MV-4-11 (cell line): ENCODE data around the gene CSPG4.
"Not testable (repeated sequence)": the region's sequence is repeated elsewhere in the genome, so short reads cannot be mapped to it uniquely, and the experiment has no call there.

ENCODE experiments used
- DNase-seq: peaks from one replicate; lab custom pipeline; 2025; lab: John Stamatoyannopoulos, UW

The CSPG4 gene

GRCh38 chr15:75687486-75688277 lies 25.0 kb downstream of the CSPG4 start:
- DNase-seq = no peak

DNA sequence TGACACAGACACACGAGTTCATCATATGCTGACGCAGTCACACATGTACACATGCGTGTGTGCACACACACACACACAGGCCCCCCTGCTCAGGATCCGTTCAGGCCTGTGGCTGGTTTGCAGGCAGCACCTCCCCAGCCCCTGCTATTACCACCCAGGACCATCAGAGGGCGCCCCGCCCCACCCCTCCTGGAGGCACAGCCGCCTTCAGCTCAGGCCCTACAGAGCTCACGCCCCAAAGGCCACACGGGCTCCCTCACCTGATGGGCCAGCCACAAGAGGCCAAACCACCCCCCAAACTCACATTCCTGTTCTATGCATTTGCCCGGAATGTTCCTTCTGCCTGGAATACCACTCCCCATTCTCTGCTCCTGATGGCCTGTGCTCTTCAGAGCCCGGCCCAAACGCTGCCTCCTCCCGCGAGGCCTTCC lies 26.4 kb downstream of the CSPG4 start:
- DNase-seq = peak; percentile 66

DNA sequence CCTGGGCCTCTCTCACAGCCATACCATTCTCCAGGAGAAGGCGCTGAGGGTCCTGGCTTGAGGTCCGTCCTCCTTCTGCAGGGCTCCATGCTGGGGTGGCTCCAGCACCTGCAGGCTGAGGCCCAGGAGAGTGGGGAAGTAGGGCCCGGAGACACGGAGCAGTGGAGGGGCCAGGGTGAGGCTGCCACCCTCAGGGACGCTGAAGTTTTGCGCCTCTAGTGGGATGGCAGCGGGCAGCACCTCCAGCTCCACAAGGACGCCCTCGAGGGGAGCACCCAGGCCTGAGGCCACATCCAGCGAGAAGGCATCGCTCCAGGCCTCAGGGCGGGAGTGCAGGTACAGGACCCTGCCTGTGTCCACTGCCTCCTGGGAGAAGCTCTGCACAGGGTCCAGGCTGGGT lies 27.5 kb downstream of the CSPG4 start:
- no peak for DNase-seq

- no peak for DNase-seq
Measured at GRCh38 chr15:75684648-75685047, 28.0 kb downstream of the CSPG4 start.

DNA sequence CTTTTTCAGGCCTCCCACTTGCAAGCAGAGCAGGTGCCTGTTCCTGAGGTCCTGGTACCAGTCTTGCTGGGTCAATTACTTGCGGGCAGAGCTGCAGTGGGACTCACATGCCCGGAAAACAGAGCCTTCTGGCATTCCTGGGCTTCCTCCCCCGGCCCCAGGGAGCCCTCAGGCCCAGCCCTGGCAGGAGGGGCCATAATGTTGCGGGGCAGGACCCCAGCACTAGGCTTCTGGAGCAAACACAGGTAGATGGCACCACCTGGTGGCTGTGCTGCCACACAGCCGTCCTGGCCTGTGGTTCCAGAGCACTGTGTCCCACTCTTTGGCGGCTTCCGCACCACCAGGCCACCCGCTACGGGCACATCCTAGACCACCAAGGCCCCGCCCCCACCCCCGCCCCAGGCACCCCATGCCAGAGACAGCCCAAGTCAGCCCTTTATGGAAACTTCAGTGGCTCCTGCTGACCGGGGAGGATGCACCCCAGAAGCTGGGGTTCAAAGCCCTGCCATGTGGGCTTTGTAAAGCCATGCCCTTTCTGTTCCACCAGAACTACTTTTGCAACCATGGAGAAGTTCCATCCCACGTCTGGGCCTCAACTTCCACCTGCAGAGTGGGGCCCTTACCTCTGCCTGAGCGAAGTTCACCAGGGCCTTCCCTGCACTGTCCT lies 28.9 kb downstream of the CSPG4 start:
- DNase-seq = peak; percentile 37

GRCh38 chr15:75682181-75683135 lies 30.2 kb downstream of the CSPG4 start:
- DNase-seq = no peak

DNA sequence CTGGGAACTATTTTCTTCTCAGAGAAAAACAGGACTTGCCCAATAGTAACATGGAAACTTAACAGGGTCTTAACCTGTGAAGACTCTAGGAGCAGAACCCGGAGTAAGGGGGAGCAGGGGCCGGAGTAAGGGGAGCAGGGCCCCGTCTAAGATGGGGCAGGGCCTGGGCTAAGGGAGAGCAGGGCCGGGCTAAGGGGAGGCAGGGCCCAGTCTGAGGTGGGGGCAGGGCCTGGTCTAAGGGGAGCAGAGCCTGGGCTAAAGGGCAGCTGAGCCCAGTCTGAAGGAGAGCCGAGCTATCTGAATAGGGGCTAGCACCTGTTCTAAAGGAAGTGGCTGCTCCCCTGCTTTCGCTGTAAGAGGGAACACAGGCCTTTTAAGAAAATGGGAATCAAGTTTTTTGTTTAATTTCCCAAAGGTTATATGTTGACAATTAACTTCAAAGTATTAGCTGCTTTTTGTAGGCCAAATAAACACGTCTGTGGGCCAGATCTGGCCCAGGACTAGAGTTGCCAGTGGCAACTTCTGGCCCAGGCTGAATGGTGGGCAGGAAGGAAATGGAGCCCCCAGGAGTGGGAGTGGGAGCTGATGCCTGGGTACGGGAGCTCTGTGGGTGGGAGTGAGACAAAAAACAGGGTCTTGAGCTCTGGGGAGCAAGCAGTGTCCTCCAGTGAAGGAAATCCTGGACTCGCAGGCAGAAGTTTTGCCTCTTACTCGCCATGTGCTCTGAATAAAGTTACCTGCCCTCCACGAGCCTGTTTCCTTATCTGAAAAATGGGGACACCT lies 32.5 kb downstream of the CSPG4 start:
- no peak for DNase-seq

- DNase-seq = not testable (repeated sequence)
Measured at GRCh38 chr15:75678324-75678690, 34.3 kb downstream of the CSPG4 start.

- peak; percentile 30 for DNase-seq
Measured at GRCh38 chr15:75677465-75678323, 35.0 kb downstream of the CSPG4 start.

DNA sequence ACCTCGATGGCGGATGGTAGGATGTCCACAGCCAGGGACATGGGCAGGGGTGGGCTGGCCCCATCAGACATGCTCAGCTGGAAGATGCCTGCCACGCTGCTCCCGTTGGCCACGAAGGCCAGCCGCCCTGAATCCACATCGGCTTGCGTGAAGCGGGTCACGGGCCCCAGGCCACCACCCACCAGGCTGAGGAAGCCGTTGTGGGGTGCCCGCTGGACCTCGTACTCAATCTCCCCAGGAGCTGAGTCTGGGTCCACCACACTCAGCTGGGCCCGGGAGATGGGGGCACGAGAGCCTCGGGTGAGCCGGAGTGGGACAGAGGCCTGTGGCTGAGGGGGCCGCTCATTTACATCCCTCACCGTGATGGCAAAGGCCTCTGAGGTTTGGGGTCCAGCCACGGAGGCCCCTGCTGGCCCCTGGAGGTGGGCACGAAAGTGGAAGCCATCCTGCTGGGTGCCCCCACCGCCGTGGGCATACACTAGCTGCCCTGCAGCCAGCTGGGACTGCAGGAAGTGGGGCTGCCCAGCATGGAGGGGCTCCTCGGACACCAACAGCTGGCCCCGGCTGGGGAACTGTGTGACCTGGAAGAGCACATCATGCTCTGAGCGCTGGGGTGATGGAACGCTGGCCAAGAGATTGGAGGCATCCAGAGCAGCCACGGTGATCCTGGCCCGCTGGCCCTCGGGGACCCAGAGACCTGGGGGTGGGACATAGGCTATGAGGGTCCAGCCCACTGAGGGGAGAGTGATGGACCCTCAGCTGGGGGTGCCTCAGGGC lies 35.8 kb downstream of the CSPG4 start:
- no peak for DNase-seq

DNA sequence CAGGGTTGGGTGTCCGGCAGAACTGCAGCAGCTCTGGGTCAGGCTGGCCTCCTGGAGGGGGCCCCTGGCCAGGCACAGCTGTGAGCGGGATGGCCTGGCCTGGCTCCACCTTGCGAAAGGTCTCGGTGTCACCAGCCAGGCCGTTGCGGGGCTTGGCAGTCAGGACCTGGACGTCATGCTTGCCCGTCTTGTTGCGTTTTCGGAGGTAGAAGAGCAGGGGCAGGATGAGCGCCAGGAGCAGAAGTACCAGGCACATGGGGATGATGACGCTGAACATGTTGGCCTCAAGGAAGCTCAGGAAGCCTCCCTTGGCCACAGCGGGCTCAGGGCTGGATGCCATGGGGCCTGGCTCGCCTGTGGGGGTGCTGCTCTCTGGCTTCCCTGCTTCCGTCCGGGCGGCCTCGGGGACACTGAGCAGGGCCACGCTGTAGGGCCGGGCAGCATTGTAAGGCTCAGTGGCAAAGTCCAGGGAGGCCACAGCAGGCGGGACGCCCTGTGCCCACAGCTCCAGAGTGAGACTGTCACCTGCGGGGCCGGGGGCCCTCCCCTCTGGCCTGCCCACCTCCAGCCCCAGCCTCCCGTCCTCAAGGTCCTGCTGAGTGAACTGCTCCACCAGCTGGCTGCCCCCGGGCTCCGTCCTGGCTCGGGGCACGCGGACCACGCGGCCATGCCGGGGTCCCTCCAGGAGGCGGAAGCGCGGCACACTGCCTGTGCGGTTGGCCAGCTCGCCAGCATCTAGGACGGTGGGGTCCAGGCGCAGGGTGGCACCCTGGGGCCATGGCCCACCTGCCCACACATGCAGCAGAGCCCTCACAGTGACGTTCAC lies 36.9 kb downstream of the CSPG4 start:
- no peak for DNase-seq

GRCh38 chr15:75674366-75674765 lies 38.3 kb downstream of the CSPG4 start:
- no peak for DNase-seq

DNA sequence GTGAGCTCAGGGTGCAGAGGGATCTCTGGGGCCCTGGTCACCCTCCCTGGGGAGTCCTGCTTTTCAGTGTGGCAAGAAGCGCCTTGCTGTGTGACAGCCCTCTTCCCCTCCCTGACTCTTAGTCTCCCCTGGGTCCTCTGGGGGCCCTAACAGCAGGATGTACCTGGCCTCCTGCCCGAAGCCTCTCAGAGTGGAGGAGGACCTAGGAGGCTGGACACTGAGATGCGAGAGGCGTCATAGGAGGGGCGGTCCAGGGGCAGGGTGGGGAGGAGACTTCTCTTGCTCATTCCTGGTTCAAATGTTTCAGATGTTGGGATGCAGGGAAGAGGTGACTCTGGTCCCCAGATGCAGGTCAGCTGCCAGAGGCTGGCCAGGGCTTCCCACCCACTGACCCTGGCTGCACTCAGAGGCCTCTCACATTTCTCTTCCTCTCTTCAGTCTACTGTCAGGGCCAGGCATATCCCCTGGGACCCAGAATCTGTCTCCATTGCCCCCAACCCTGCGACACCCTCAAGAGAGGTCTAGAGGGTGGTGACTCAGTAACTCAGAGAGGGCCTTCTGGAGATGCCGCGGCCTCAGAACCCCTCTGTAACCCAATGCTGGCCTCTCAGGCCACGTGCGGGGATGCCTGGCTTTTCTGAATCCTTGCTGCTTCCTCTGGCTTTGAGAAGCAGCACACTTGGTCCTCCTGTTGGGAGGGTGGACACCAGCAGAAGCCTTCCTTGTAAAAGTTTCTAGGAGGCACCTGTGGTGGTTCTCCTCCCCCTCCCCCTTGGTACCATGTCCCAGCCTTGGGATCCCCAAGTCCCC lies 39.0 kb downstream of the CSPG4 start:
- DNase-seq = no peak

DNA sequence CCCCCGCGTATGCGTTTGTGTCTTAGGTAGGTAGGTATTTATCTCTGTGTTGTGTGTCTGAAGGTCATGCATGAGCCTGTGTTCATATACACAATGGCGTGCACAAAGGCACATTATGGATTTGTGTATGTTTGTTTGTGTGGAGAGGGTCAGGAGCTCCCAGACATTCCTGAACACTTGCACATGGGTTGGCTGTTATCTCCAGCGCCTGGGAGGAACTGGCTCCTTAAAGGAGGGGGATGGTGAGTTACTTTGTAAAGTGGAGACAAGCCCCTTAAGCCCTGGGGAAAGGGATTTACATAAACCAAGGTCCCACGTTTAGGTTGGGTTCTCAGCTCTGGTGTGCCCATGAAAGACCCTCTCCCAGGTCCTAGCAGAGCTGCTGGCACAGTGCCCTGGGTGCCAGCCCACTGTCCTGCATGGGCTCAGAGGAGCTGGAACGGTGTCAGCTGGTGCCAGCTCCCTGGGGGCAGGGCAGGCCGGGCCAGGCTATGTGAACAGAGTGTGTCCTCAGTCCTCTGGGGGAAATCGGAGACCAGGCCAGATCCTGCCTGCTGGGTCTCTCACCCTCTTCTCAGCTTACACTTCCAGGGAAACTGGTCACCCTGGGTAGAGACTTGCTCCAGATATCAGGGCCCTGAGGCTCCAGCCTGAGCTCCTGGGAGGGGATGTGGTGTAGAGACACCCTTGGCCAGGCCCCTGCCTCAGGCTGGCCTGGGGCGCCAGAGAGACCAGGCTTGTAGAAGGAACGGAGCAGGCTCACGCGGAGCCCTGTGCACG lies 39.8 kb downstream of the CSPG4 start:
- DNase-seq = no peak

DNA sequence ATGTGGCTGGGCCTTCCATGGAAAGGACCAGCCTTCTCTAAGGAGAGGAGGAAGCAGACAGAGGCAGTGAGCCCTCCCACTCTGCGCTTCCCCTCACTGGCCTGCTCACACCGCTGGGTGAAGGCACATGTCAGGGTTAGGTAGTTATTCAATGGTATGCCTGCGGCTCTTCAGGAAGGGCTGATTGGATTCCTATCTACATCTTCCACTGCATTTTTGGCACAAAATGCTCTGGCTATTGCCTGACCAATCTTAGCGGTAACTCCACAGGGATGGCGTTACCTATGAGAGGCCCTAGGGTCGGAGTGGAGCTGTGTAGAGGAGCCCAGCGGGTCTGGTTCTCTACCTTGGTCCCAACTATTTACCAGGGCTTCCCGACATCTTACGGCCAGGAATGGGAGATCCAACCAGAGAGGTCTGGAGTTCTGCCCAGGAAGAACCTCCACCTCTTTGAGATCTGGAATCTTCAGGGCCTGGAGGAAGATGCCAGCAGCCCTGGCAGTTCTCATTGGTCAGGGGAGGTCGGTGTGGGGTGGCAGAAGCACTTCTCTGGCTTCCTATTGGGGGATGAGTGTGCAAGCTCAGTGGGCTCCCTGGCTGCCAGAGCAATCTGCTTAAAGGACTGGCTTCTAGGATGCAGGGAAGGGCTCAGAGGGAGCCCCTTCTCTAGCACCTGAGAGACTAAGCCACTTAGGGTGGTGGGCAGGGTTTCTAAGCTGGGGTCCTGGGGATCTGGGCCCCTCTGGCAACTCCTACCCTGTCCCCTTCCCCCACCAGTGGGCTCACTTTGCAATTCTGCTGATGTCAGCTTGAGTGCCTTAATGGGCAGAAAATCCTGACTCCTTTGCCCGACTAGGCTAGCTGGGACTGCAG lies 40.7 kb downstream of the CSPG4 start:
- DNase-seq = no peak

- no peak for DNase-seq
Measured at GRCh38 chr15:75669879-75670212, 42.8 kb downstream of the CSPG4 start.
